ENCODE measurements around the gene SRP54.

DNA sequence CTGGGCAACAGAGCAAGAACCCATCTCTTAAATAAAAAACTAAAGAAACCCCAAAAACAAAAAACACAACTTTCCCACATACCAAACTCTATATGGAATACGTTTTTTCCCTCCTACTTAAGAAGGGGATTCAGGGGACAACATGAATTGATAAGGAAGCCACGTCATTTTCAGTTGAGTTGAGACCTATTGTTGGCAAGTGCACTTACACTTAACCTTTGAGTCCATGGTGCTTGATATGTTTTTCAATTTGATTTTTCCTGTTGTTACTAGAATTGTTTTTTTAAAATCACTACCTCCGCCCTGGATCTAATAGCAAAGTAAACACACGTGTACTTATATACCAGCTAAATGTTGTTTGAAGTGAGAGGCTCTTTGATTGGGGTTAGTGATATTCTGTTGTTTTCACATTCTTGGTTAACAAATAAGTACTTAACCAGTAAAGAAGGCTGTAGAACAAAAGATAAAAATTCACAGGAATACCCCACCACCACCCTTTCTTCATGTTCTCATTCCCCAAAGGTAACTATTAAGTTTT, 65.3 kb downstream of the SRP54 start:
- no peak; the same call in 1 of the 2 replicates for TF ChIP-seq POLR2AphosphoS2 (conservative IDR thresholded peaks at IDR 0.05; ENCODE audit: low read length)
- TF ChIP-seq, protein P1, sequence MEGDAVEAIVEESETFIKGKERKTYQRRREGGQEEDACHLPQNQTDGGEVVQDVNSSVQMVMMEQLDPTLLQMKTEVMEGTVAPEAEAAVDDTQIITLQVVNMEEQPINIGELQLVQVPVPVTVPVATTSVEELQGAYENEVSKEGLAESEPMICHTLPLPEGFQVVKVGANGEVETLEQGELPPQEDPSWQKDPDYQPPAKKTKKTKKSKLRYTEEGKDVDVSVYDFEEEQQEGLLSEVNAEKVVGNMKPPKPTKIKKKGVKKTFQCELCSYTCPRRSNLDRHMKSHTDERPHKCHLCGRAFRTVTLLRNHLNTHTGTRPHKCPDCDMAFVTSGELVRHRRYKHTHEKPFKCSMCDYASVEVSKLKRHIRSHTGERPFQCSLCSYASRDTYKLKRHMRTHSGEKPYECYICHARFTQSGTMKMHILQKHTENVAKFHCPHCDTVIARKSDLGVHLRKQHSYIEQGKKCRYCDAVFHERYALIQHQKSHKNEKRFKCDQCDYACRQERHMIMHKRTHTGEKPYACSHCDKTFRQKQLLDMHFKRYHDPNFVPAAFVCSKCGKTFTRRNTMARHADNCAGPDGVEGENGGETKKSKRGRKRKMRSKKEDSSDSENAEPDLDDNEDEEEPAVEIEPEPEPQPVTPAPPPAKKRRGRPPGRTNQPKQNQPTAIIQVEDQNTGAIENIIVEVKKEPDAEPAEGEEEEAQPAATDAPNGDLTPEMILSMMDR (IDR thresholded peaks at IDR 0.05): no peak
- no peak for TF ChIP-seq RFX5 (IDR thresholded peaks at IDR 0.05)
- no peak for TF ChIP-seq ZC3H11A (IDR thresholded peaks at IDR 0.05)

Measured in A549 (cell line).